HepG2 (cell line): ENCODE data around the gene GRIK1.

ENCODE experiments used
- CEBPB ChIP-seq: IDR thresholded peaks from 2 replicates; pipeline ENCODE4 v1.6.1; 2011; ENCODE audit warnings: low read depth, low read length, improper control_type of control experiment, borderline replicate concordance
- CTCF ChIP-seq: sonication (generic); formaldehyde crosslinking; IDR thresholded peaks from 2 replicates; pipeline ENCODE4 v1.5.0; 2020; ENCODE audit warnings: mild to moderate bottlenecking, missing genetic modification reagents, moderate library complexity
- E2F1 ChIP-seq: sonication (generic); formaldehyde crosslinking; IDR thresholded peaks from 2 replicates; pipeline ENCODE4 v1.5.0; 2020; ENCODE audit warnings: missing genetic modification reagents
- GRHL1 ChIP-seq: sonication (generic); formaldehyde crosslinking; conservative IDR thresholded peaks from 2 replicates; pipeline ENCODE4 v1.8.0; 2022; ENCODE audit warnings: missing genetic modification reagents
- NFYC ChIP-seq: IDR thresholded peaks from 2 replicates; pipeline ENCODE4 v1.6.1; 2016; ENCODE audit warnings: missing genetic modification reagents, missing compliant biosample characterization
- POLR2AphosphoS2 ChIP-seq: IDR thresholded peaks from 2 replicates; pipeline ENCODE4 v1.6.1; 2011; ENCODE audit warnings: low read depth, low read length, improper control_type of control experiment
- RFX1 ChIP-seq: fragments of 450-650 bp; IDR thresholded peaks from 2 replicates; pipeline ENCODE4 v1.6.1; 2017
- TFE3 ChIP-seq: IDR thresholded peaks from 2 replicates; pipeline ENCODE4 v1.6.1; 2016
- ZNF274 ChIP-seq: sonication (generic); formaldehyde crosslinking; IDR thresholded peaks from 2 replicates; pipeline ENCODE4 v1.5.1; 2020; ENCODE audit warnings: mild to moderate bottlenecking, missing genetic modification reagents
- ZNF510 ChIP-seq: sonication (generic); formaldehyde crosslinking; IDR thresholded peaks from 2 replicates; pipeline ENCODE4 v1.4.0; 2020; ENCODE audit warnings: low read depth, mild to moderate bottlenecking, missing genetic modification reagents

GRCh38 chr21:29826386-29826785, 113.4 kb downstream of the GRIK1 start:
- TF ChIP-seq GRHL1, result no peak
- TF ChIP-seq CTCF, result no peak
- no peak for TF ChIP-seq ZNF274 (CRISPR knock-in tag)
- no peak for TF ChIP-seq CEBPB
- TF ChIP-seq NFYC (CRISPR knock-in tag), result no peak
- TF ChIP-seq TFE3 (CRISPR knock-in tag), result no peak
- TF ChIP-seq RFX1, result no peak
- TF ChIP-seq E2F1, result no peak
- TF ChIP-seq POLR2AphosphoS2, result no peak
- TF ChIP-seq ZNF510, result no peak
